NB4 (cell line): ENCODE data around the gene ECPAS.

Experiments used
- CTCF ChIP-seq: IDR thresholded peaks from one replicate; pipeline ENCODE4 v1.5.1; 2012; ENCODE audit warnings: low read depth, low read length
- MAX ChIP-seq: IDR thresholded peaks from 2 replicates; pipeline ENCODE4 v1.6.1; 2011; ENCODE audit warnings: low read depth, low read length
- MYC ChIP-seq: IDR thresholded peaks from 2 replicates; pipeline ENCODE4 v1.6.1; 2011; ENCODE audit warnings: low read depth, low read length
- POLR2A ChIP-seq: IDR thresholded peaks from 2 replicates; pipeline ENCODE4 v1.6.1; 2011; ENCODE audit warnings: mild to moderate bottlenecking; ENCODE audit not compliant: insufficient read length; ENCODE audit errors: extremely low read depth

- TF ChIP-seq CTCF (no peak), POLR2A (no peak), MAX (no peak), MYC (no peak)
These were observed 55.0 kb downstream of the ECPAS start for GRCh38 chr9:111429175-111429574.
